Spleen (tissue), 11 donors: ENCODE measurements around the gene C8A. TPM values are rescaled to one million over a fixed set of nuclear protein-coding genes. Genes with fewer than 3 reads are reported as not detected.

ENCODE experiments used
- DNase-seq: peaks from one replicate; pipeline ENCODE4 v3.0.0-alpha.2; 2020
- H3K27ac ChIP-seq, 8 donors: fragments of 200-600 bp; sonication (generic) in 7 of 8; 1 replicate in 4 of 8; 2 replicates in 4 of 8; pipeline versions ENCODE4 v1.5.0 to v1.8.0; 2016 to 2021; ENCODE audit warnings: inconsistent platforms in 4 of 8, mild to moderate bottlenecking in 4 of 8, moderate library complexity in 1 of 8
- H3K27me3 ChIP-seq, 7 donors: fragments of 200-600 bp; sonication (generic) in 6 of 7; replicated peaks in 1 of 7; 1 replicate in 4 of 7; 2 replicates in 3 of 7; pipeline versions ENCODE4 v1.5.0 to v1.8.0; 2016 to 2021; ENCODE audit warnings: inconsistent platforms in 3 of 7, mild to moderate bottlenecking in 1 of 7
- H3K36me3 ChIP-seq, 6 donors: fragments of 200-600 bp; sonication (generic) in 5 of 6; 1 replicate in 4 of 6; 2 replicates in 2 of 6; pipeline versions ENCODE4 v1.5.0 to v1.8.0; 2016 to 2021; ENCODE audit warnings: inconsistent platforms in 2 of 6
- H3K4me1 ChIP-seq, 6 donors: fragments of 200-600 bp; sonication (generic) in 5 of 6; 1 replicate in 3 of 6; 2 replicates in 3 of 6; pipeline versions ENCODE4 v1.5.0 to v1.8.0; 2016 to 2021; ENCODE audit warnings: inconsistent platforms in 3 of 6
- H3K4me3 ChIP-seq, 8 donors: fragments of 200-600 bp; sonication (generic) in 7 of 8; 1 replicate in 4 of 8; 2 replicates in 4 of 8; pipeline versions ENCODE4 v1.5.0 to v1.8.0; 2016 to 2021; ENCODE audit warnings: inconsistent platforms in 4 of 8, mild to moderate bottlenecking in 4 of 8, moderate library complexity in 2 of 8
- H3K9me3 ChIP-seq, 8 donors: fragments of 200-600 bp; sonication (generic) in 7 of 8; 1 replicate in 4 of 8; 2 replicates in 4 of 8; pipeline versions ENCODE4 v1.5.0 to v1.8.0; 2016 to 2021; ENCODE audit warnings: inconsistent platforms in 4 of 8
- POLR2A ChIP-seq, 3 donors: fragments of 450-650 bp; IDR thresholded peaks; one replicate each; pipeline ENCODE4 v1.5.1; 2017; ENCODE audit warnings: antibody characterized with exemption in 3 of 3, mild to moderate bottlenecking in 1 of 3
- POLR2AphosphoS5 ChIP-seq, 3 donors: sonication (generic); formaldehyde crosslinking; IDR thresholded peaks; one replicate each; pipeline ENCODE4 v1.5.1; 2017; ENCODE audit warnings: antibody characterized with exemption in 3 of 3
- WGBS, 5 donors: extraction: QIAGEN DNeasy Blood & Tissue Kit in 3 of 5; methylation state at CpG; one replicate each; pipeline versions ENCODE4 v1.1.5 to v1.1.7; 2013 to 2018; 5-methylcytosine and 5-hydroxymethylcytosine counted together
- intact Hi-C: fragments of 100-400 bp; cut with DNase I; formaldehyde crosslinking; loops from one replicate; pipeline ENCODE4 v1.15.0; 2023; ENCODE audit warnings: low total_unique reads
- polyA plus RNA-seq, 3 donors: library from polyadenylated mRNA; stranded (reverse); fragments of 200-250 nt; gene quantifications; one replicate each; pipeline ENCODE4 v1.2.1, GENCODE V29; 2013
- total RNA-seq, 7 donors: library from RNA; depleted of rRNA in 3 of 7; stranded (reverse); fragments of >200 nt in 3 of 7; fragmentation: NEBNext Ultra II Directional in 4 of 7; extraction: Animal tissue kit (Norgen Biotek cat#: 25700) in 4 of 7; gene quantifications; one replicate each; pipeline versions ENCODE4 v1.1.0 to v1.2.1, GENCODE V29; 2016 to 2021
- TF ChIP-seq, protein P1 (sequence below), 11 experiments: fragments of 200-600 bp in 7 of 11; fragments of 450-650 bp in 4 of 11; sonication (generic) in 4 of 11; IDR thresholded peaks in 8 of 11; conservative IDR thresholded peaks in 3 of 11; 1 replicate in 7 of 11; 2 replicates in 4 of 11; pipeline versions ENCODE4 v1.4.0 to v1.8.0; 2016 to 2021; ENCODE audit warnings: antibody characterized with exemption in 11 of 11, inconsistent platforms in 4 of 11, mild to moderate bottlenecking in 1 of 11
- donor health status: healthy with polysubstance abuse.
- donor health status: DM: no; HTN: no; CAD: no; lungs with moderate emphysema.
- donor health status: DM: no; HTN: no; CAD: no.
- donor health status: Bipolar disorder and iron deficiency.
- donor health status: healthy.
- donor health status: DM: no; HTN: no; CAD: no.
- donor health status: DM: yes; HTN: yes; CAD: no.

C8A gene
- total and polyA plus RNA-seq, 10 donors = 0.03 TPM; not detected in 9

DNA sequence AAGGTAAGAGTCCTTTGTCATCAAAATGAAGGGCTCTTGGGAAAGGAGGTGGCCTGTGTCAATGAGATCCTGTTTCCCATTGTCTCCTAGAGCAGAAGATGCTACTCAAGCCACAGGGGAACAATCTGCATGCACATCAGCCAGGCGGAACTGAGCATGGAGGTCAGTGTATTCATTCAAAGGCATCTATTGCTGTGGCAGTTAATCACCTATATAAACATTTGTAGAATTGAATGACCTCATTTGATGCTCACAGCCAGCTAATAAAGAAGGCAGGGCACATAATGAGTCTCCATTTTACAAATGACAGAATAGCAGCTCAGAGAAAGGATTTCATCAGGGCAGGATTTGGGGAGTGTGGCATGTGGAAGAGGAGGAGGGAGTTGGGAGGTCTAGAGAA is 29.7 kb upstream of the C8A start:
- no peaks in the 10 kb centered on the region for H3K36me3 ChIP-seq
- H3K9me3 ChIP-seq = no peaks in the 10 kb centered on the region
- intact Hi-C loops = no loop called here
- H3K27ac ChIP-seq = no peak overlapping the region
- peaks cover 0 to 41% (median 0%) of the 10 kb centered on the region in 7 donors for H3K27me3 ChIP-seq
- peaks cover 0 to 8% (median 3%) of the 10 kb centered on the region in 6 donors for H3K4me1 ChIP-seq
- WGBS, 5 donors = 71 to 93% (median 87%) methylated on average over 1 of the region's 1 CpG
- no peak overlapping the region for H3K4me3 ChIP-seq
- TF ChIP-seq POLR2A (IDR thresholded peaks at IDR 0.05) = no peak
- TF ChIP-seq, protein P1, sequence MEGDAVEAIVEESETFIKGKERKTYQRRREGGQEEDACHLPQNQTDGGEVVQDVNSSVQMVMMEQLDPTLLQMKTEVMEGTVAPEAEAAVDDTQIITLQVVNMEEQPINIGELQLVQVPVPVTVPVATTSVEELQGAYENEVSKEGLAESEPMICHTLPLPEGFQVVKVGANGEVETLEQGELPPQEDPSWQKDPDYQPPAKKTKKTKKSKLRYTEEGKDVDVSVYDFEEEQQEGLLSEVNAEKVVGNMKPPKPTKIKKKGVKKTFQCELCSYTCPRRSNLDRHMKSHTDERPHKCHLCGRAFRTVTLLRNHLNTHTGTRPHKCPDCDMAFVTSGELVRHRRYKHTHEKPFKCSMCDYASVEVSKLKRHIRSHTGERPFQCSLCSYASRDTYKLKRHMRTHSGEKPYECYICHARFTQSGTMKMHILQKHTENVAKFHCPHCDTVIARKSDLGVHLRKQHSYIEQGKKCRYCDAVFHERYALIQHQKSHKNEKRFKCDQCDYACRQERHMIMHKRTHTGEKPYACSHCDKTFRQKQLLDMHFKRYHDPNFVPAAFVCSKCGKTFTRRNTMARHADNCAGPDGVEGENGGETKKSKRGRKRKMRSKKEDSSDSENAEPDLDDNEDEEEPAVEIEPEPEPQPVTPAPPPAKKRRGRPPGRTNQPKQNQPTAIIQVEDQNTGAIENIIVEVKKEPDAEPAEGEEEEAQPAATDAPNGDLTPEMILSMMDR (IDR thresholded peaks at IDR 0.05 in 8 of 11, conservative IDR thresholded peaks at IDR 0.05 in 3 of 11) = no peak
- TF ChIP-seq POLR2AphosphoS5 (IDR thresholded peaks at IDR 0.05) = no peak
- DNase-seq = no peak

DNA sequence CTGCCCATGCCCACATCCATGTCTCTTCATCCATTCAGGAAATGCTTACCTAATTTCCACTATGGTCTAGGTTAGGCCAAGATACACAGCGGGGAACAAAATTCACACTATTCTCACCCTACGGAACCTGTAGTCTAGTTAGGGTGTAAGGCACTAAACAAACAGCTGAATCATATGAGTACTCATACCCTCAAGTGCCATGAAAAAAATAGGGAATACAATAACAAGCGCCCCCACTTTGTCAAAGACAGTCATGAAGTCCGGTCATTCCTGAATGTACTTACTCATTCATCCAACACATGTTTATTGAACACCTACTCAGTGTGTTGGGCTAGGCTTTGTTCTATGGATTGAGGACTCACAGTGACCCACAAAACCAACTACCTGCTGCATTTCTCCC is 29.2 kb upstream of the C8A start:
- Histone ChIP-seq H3K27ac (no peak overlapping the region), H3K36me3 (no peaks in the 10 kb centered on the region), H3K4me1 (peaks cover 0 to 8% (median 3%) of the 10 kb centered on the region in 6 donors), H3K4me3 (no peak overlapping the region), H3K27me3 (peaks cover 0 to 41% (median 0%) of the 10 kb centered on the region in 7 donors), H3K9me3 (no peaks in the 10 kb centered on the region)
- intact Hi-C loops = no loop called here
- 65 to 97% (median 73%) methylated on average over 4 of the region's 4 CpGs for WGBS, 5 donors
- TF ChIP-seq POLR2A (IDR thresholded peaks at IDR 0.05) (no peak), POLR2AphosphoS5 (IDR thresholded peaks at IDR 0.05) (no peak)
- TF ChIP-seq, protein P1 (IDR thresholded peaks at IDR 0.05 in 8 of 11, conservative IDR thresholded peaks at IDR 0.05 in 3 of 11) = no peak
- DNase-seq = no peak

DNA sequence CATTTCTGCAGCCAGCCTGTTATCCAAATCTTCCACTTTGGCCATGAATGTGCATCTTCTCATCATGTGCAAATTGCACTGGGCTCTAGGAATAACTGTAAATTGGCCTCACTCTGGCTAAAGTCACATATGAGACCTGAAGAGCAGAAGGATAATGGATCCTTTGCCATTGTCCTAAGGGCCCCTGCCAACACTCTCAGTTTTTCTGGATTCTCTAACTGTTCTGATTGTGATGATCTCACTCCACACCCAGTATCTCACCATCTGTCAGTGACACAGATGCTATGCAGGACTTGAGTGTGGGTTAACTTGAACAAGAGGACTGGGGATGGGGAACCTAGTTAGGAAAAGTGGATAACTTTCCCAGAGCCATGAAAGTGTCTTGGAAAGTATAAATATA is 26.9 kb upstream of the C8A start:
- TF ChIP-seq POLR2A (IDR thresholded peaks at IDR 0.05) (no peak), POLR2AphosphoS5 (IDR thresholded peaks at IDR 0.05) (no peak)
- TF ChIP-seq, protein P1 (IDR thresholded peaks at IDR 0.05 in 8 of 11, conservative IDR thresholded peaks at IDR 0.05 in 3 of 11) = no peak
- DNase-seq = no peak
- H3K9me3 ChIP-seq = no peaks in the 10 kb centered on the region
- no peak overlapping the region for H3K4me3 ChIP-seq
- H3K27me3 ChIP-seq = peaks cover 0 to 40% (median 0%) of the 10 kb centered on the region in 7 donors
- peaks cover 0 to 8% (median 3%) of the 10 kb centered on the region in 6 donors for H3K4me1 ChIP-seq
- intact Hi-C loops = no loop called here
- no peak overlapping the region for H3K27ac ChIP-seq
- H3K36me3 ChIP-seq = no peaks in the 10 kb centered on the region

DNA sequence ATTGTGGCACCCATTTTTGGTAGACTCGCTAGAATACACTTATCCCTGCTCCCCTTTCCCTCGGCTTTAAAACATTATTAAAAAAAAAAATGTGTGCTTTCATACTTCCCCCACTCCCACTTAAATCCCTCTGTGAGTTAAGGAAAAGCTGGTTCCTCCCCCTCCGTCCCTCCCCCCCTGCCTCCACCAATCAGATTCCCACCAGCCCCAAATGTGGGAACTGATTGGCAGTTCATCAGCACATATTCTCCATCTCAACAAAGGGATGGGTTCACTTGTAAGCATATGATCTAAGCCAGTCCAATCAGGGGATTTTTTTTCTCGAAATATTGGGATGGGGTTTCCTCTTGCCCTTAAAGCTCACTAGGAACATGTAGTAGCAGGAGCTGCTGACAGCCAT is 24.5 kb upstream of the C8A start:
- Histone ChIP-seq H3K27ac (no peak overlapping the region), H3K36me3 (no peaks in the 10 kb centered on the region), H3K9me3 (no peaks in the 10 kb centered on the region), H3K4me1 (peaks cover 0 to 8% (median 3%) of the 10 kb centered on the region in 6 donors), H3K4me3 (no peak overlapping the region), H3K27me3 (peaks cover 0 to 33% (median 0%) of the 10 kb centered on the region in 7 donors)
- intact Hi-C loops = loop anchor here (5.0 to 10.0 kb wide), 2 partner anchors 1217 to 1335 kb away; no protein-coding TSS in a partner anchor
- WGBS, 5 donors = 63 to 82% (median 71%) methylated on average over 4 of the region's 4 CpGs
- no peak for DNase-seq
- TF ChIP-seq, protein P1 (IDR thresholded peaks at IDR 0.05 in 8 of 11, conservative IDR thresholded peaks at IDR 0.05 in 3 of 11) = no peak
- TF ChIP-seq POLR2AphosphoS5 (IDR thresholded peaks at IDR 0.05) = no peak
- no peak for TF ChIP-seq POLR2A (IDR thresholded peaks at IDR 0.05)
